MM.1S (cell line): ENCODE results near the gene ACLY.

Source experiments
- DNase-seq: peaks from one replicate; pipeline ENCODE4 v3.0.0-alpha.2; 2015
- H2AFZ ChIP-seq: fragments of 300-600 bp; sonication (generic); 2 replicates; pipeline ENCODE4 v1.6.0; 2016; ENCODE audit warnings: antibody characterized with exemption, low read length
- H3F3A ChIP-seq: fragments of 300-600 bp; sonication (generic); 2 replicates; pipeline ENCODE4 v1.6.1; 2016; ENCODE audit warnings: mild to moderate bottlenecking, antibody characterized with exemption, low read length, moderate library complexity, mixed read lengths; ENCODE audit not compliant: insufficient read depth
- H3K27ac ChIP-seq: fragments of 300-600 bp; sonication (generic); 2 replicates; pipeline ENCODE4 v1.5.1; 2016; ENCODE audit warnings: mild to moderate bottlenecking, low read length
- H3K27me3 ChIP-seq: fragments of 300-600 bp; sonication (generic); replicated peaks from 2 replicates; pipeline ENCODE4 v1.6.0; 2016; ENCODE audit warnings: low read length; ENCODE audit not compliant: insufficient read depth
- H3K36me3 ChIP-seq: fragments of 300-600 bp; sonication (generic); replicated peaks from 2 replicates; pipeline ENCODE4 v1.6.1; 2016; ENCODE audit warnings: mild to moderate bottlenecking, low read length, mixed read lengths; ENCODE audit not compliant: insufficient read depth
- H3K4me1 ChIP-seq: fragments of 300-600 bp; sonication (generic); 2 replicates; pipeline ENCODE4 v1.6.1; 2016; ENCODE audit warnings: low read length, mixed read lengths
- H3K4me2 ChIP-seq: fragments of 300-600 bp; sonication (generic); 2 replicates; pipeline ENCODE4 v1.6.0; 2016; ENCODE audit warnings: low read depth, low read length
- H3K4me3 ChIP-seq: fragments of 300-600 bp; sonication (generic); 2 replicates; pipeline ENCODE4 v1.5.1; 2016; ENCODE audit warnings: low read length, mixed read lengths
- H3K79me2 ChIP-seq: fragments of 300-600 bp; sonication (generic); 2 replicates; pipeline ENCODE4 v1.6.1; 2016; ENCODE audit warnings: mixed run types, low read length, mixed read lengths
- H3K9ac ChIP-seq: fragments of 300-600 bp; sonication (generic); 2 replicates; pipeline ENCODE4 v1.6.1; 2016; ENCODE audit warnings: low read length, mixed read lengths
- H3K9me2 ChIP-seq: fragments of 300-600 bp; sonication (generic); replicated peaks from 2 replicates; pipeline ENCODE4 v1.6.1; 2016; ENCODE audit warnings: mild to moderate bottlenecking, low read length, mixed read lengths; ENCODE audit not compliant: insufficient read depth
- H3K9me3 ChIP-seq: fragments of 300-600 bp; sonication (generic); replicated peaks from 2 replicates; pipeline ENCODE4 v1.6.1; 2016; ENCODE audit warnings: mild to moderate bottlenecking, low read length, mixed read lengths; ENCODE audit not compliant: insufficient read depth
- H4K20me1 ChIP-seq: fragments of 300-600 bp; sonication (generic); 2 replicates; pipeline ENCODE4 v1.6.1; 2016; ENCODE audit warnings: mild to moderate bottlenecking, low read length, moderate library complexity, mixed read lengths; ENCODE audit not compliant: insufficient read depth
- CTCF ChIP-seq: fragments of 300-600 bp; sonication (generic); IDR thresholded peaks from 2 replicates; pipeline ENCODE4 v1.5.1; 2016; ENCODE audit warnings: antibody characterized with exemption, low read length, mixed read lengths
- EZH2 ChIP-seq: fragments of 300-600 bp; sonication (generic); optimal IDR thresholded peaks from 2 replicates; pipeline ENCODE3; 2017; ENCODE audit warnings: low read depth, mild to moderate bottlenecking, antibody characterized with exemption, low read length, mixed read lengths
- EZH2phosphoT487 ChIP-seq: fragments of 300-600 bp; sonication (generic); IDR thresholded peaks from 2 replicates; pipeline ENCODE4 v1.6.1; 2018; ENCODE audit warnings: antibody characterized with exemption, low read length

Gene ACLY

GRCh38 chr17:41904242-41904841 lies 14.4 kb downstream of the ACLY start:
- H3K9me3 ChIP-seq, result no peaks in the 10 kb centered on the region
- H4K20me1 ChIP-seq, result no peaks in the 10 kb centered on the region
- no peaks in the 10 kb centered on the region for H3F3A ChIP-seq
- H3K27ac ChIP-seq, result no peak overlapping the region
- H3K79me2 ChIP-seq, result no peaks in the 10 kb centered on the region
- H3K36me3 ChIP-seq, result 0 out of 2 replicates have a peak, but pooled peaks cover 4% of the 10 kb centered on the region
- TF ChIP-seq CTCF, result no peak
- TF ChIP-seq EZH2, result no peak
- no peak for TF ChIP-seq EZH2phosphoT487
- H2AFZ ChIP-seq, result no peak overlapping the region
- DNase-seq, result no peak
- no peak overlapping the region for H3K4me3 ChIP-seq
- H3K9ac ChIP-seq, result no peak overlapping the region
- H3K9me2 ChIP-seq, result no peaks in the 10 kb centered on the region
- no peaks in the 10 kb centered on the region for H3K4me1 ChIP-seq
- no peaks in the 10 kb centered on the region for H3K27me3 ChIP-seq
- H3K4me2 ChIP-seq, result no peak overlapping the region

- DNase-seq, result no peak
- H4K20me1 ChIP-seq, result no peaks in the 10 kb centered on the region
Observed at GRCh38 chr17:41901646-41902045, 17.1 kb downstream of the ACLY start.

GRCh38 chr17:41896726-41897125 lies 22.0 kb downstream of the ACLY start:
- Histone ChIP-seq H2AFZ (no peak overlapping the region), H3K27me3 (no peaks in the 10 kb centered on the region), H3K9me2 (no peaks in the 10 kb centered on the region), H3K36me3 (no peaks in the 10 kb centered on the region), H3F3A (no peaks in the 10 kb centered on the region), H3K27ac (no peak overlapping the region), H3K4me2 (no peak overlapping the region), H4K20me1 (no peaks in the 10 kb centered on the region), H3K9me3 (no peaks in the 10 kb centered on the region), H3K4me3 (no peak overlapping the region), H3K9ac (no peak overlapping the region), H3K4me1 (no peaks in the 10 kb centered on the region), H3K79me2 (no peaks in the 10 kb centered on the region)
- DNase-seq, result no peak
- TF ChIP-seq CTCF, result no peak
- no peak for TF ChIP-seq EZH2phosphoT487
- no peak for TF ChIP-seq EZH2

More at GRCh38 chr17:41901646-41902045, 17.1 kb downstream of the ACLY start:
- H3K9ac ChIP-seq, result no peak overlapping the region
- no peaks in the 10 kb centered on the region for H3K79me2 ChIP-seq
- TF ChIP-seq CTCF (no peak), EZH2phosphoT487 (no peak), EZH2 (no peak)
- H3K9me3 ChIP-seq, result no peaks in the 10 kb centered on the region
- H3K4me1 ChIP-seq, result no peaks in the 10 kb centered on the region
- H3K9me2 ChIP-seq, result no peaks in the 10 kb centered on the region
- H2AFZ ChIP-seq, result no peak overlapping the region
- no peak overlapping the region for H3K27ac ChIP-seq
- no peak overlapping the region for H3K4me3 ChIP-seq
- H3K36me3 ChIP-seq, result 0 out of 2 replicates have a peak, but pooled peaks cover 4% of the 10 kb centered on the region
- H3K4me2 ChIP-seq, result no peak overlapping the region
- no peaks in the 10 kb centered on the region for H3K27me3 ChIP-seq
- no peaks in the 10 kb centered on the region for H3F3A ChIP-seq
